K562 (cell line): ENCODE results near the gene GPR183. TPM values are rescaled to one million over a fixed set of nuclear protein-coding genes. Genes with fewer than 3 reads are reported as not detected.

Source experiments
- CCAR2 ChIP-seq: fragments of 200-400 bp; formaldehyde crosslinking; IDR thresholded peaks from 2 replicates; pipeline ENCODE4 v1.6.1; 2017; ENCODE audit warnings: mild to moderate bottlenecking, low read depth, low read length
- CTCFL ChIP-seq: IDR thresholded peaks from 2 replicates; pipeline ENCODE4 v1.6.1; 2011; ENCODE audit warnings: borderline replicate concordance, low read depth, mild to moderate bottlenecking, moderate library complexity, low read length; ENCODE audit not compliant: insufficient read depth, poor library complexity, severe bottlenecking
- CXXC5 ChIP-seq: fragments of 250-450 bp; sonication (Bioruptor Pico); IDR thresholded peaks from 2 replicates; pipeline ENCODE4 v1.8.0; 2022; ENCODE audit warnings: inconsistent platforms, mild to moderate bottlenecking, moderate library complexity
- ELF4 ChIP-seq: fragments of 450-650 bp; formaldehyde crosslinking; IDR thresholded peaks from 2 replicates; pipeline ENCODE4 v1.4.0; 2022; ENCODE audit warnings: missing genetic modification characterization
- FOSL1 ChIP-seq: fragments of 200-800 bp; sonication (Bioruptor generic); conservative IDR thresholded peaks from 2 replicates; pipeline ENCODE4 v1.6.1; 2016; ENCODE audit warnings: missing genetic modification characterization, missing compliant biosample characterization
- HDAC3 ChIP-seq: fragments of 450-650 bp; IDR thresholded peaks from 2 replicates; pipeline ENCODE4 v1.6.1; 2018; ENCODE audit warnings: borderline replicate concordance, mild to moderate bottlenecking, moderate library complexity; ENCODE audit not compliant: partially characterized antibody
- HNRNPLL ChIP-seq: fragments of 200-400 bp; formaldehyde crosslinking; IDR thresholded peaks from 2 replicates; pipeline ENCODE4 v1.6.1; 2017; ENCODE audit warnings: low read length, low read depth, mild to moderate bottlenecking; ENCODE audit not compliant: poor library complexity, severe bottlenecking
- HNRNPUL1 ChIP-seq: fragments of 200-400 bp; formaldehyde crosslinking; IDR thresholded peaks from 2 replicates; pipeline ENCODE4 v1.6.1; 2017; ENCODE audit warnings: low read length
- KAT2B ChIP-seq: IDR thresholded peaks from one replicate; pipeline ENCODE4 v1.6.1; 2012; ENCODE audit warnings: low read depth, mild to moderate bottlenecking, control low read depth, inconsistent platforms, low read length, moderate library complexity
- NFATC3 ChIP-seq: fragments of 450-650 bp; IDR thresholded peaks from 2 replicates; pipeline ENCODE4 v1.6.1; 2017; ENCODE audit warnings: mild to moderate bottlenecking
- SMAD4 ChIP-seq: fragments of 250-450 bp; sonication (Bioruptor Pico); conservative IDR thresholded peaks from 2 replicates; pipeline ENCODE4 v1.8.0; 2021; ENCODE audit warnings: inconsistent platforms, mild to moderate bottlenecking, moderate library complexity
- SRSF9 ChIP-seq: fragments of 200-400 bp; formaldehyde crosslinking; IDR thresholded peaks from 2 replicates; pipeline ENCODE4 v1.6.1; 2017; ENCODE audit warnings: low read depth, low read length, borderline replicate concordance
- TCF7L2 ChIP-seq: fragments of 150-350 bp; IDR thresholded peaks from 2 replicates; pipeline ENCODE4 v1.6.1; 2016; ENCODE audit warnings: low read depth, mild to moderate bottlenecking, low read length, moderate library complexity
- polyA plus RNA-seq, 8 experiments: library from polyadenylated mRNA; depleted of rRNA in 4 of 8; stranded (reverse) in 5 of 8; unstranded in 3 of 8; fragments of >200 nt; fragmentation: Nextera tagmentation in 2 of 8; fragmentation: Illumina TruSeq in 1 of 8; extraction: Ambion mirVana in 2 of 8; extraction: Trizol in 1 of 8; gene quantifications; 2 replicates each; pipeline versions ENCODE4 v1.2.1 to v1.2.3, GENCODE V29; 2011 to 2014; ENCODE audit warnings: inconsistent platforms in 1 of 8, missing spikeins in 1 of 8
- total RNA-seq, 7 experiments: library from RNA; depleted of rRNA in 6 of 7; stranded (reverse); fragments of >200 nt in 6 of 7; fragmentation: Illumina TruSeq in 2 of 7; extraction: Trizol in 2 of 7; gene quantifications; 2 replicates each; pipeline versions ENCODE4 v1.2.1 to v1.2.3, GENCODE V29; 2011 to 2021; ENCODE audit warnings: low replicate concordance in 1 of 7

GPR183 gene
- total and polyA plus RNA-seq, 9 of the 15 experiments (the other 6 are each of a cell fraction or from before 2014, with no cell fraction given): 1.3 to 10.2 (median 3.7) TPM

GRCh38 chr13:99258946-99259345 lies 48.3 kb downstream of the GPR183 start (continued):
- TF ChIP-seq CTCFL: no peak
- no peak for TF ChIP-seq SMAD4 (CRISPR knock-in tag)
- no peak for TF ChIP-seq CCAR2
- no peak for TF ChIP-seq SRSF9
- TF ChIP-seq TCF7L2: no peak
- TF ChIP-seq ELF4 (CRISPR knock-in tag): no peak
- no peak for TF ChIP-seq HNRNPUL1
- TF ChIP-seq HDAC3: no peak
- TF ChIP-seq KAT2B: no peak
- TF ChIP-seq CXXC5 (CRISPR knock-in tag): no peak
- no peak for TF ChIP-seq HNRNPLL
- TF ChIP-seq FOSL1 (tag): no peak
- TF ChIP-seq NFATC3: no peak
- TF ChIP-seq, all 486 proteins: peak for 0
